ENCODE measurements around the gene RAP1GAP2. TPM values are rescaled to one million over a fixed set of nuclear protein-coding genes. Genes with fewer than 3 reads are reported as not detected.

The RAP1GAP2 gene
- polyA plus RNA-seq, 3 donors: 1.5 to 48.4 (median 6.1) TPM

- intact Hi-C loops (cut with micrococcal nuclease): no loop called here
- Mint-ChIP-seq H3K4me3 (no peak overlapping the region), H3K27ac (peak overlapping the region in 2 of 7 donors; percentile 42 to 57), H3K36me3 (peaks cover 84 to 95% of the 10 kb centered on the region in 2 donors), H3K27me3 (ENCODE audit: low read depth in 3 of 3) (no peaks in the 10 kb centered on the region), H3K4me1 (peaks cover 12% of the 10 kb centered on the region), H3K9me3 (peaks cover 4 to 22% (median 15%) of the 10 kb centered on the region in 7 donors)
- Histone ChIP-seq H3K4me3 (replicated peaks in 1 of 3; ENCODE audit: low read depth in 2 of 3, low read length in 3 of 3) (no peak overlapping the region), H2AFZ (ENCODE audit: insufficient read depth, low read depth, low read length, poor library complexity, severe bottlenecking) (no peak overlapping the region), H3K9me3 (replicated peaks in 1 of 2; ENCODE audit: control insufficient read depth in 1 of 2, insufficient read depth in 1 of 2, low read length in 2 of 2) (peaks cover 4 to 25% of the 10 kb centered on the region in 2 donors), H4K20me1 (ENCODE audit: insufficient read depth, low read length) (peaks cover 64% of the 10 kb centered on the region), H3K79me2 (ENCODE audit: insufficient read depth, low read length) (peaks cover 3% of the 10 kb centered on the region), H3K4me1 (ENCODE audit: control insufficient read depth in 1 of 2, insufficient read depth in 2 of 2, low read length in 2 of 2) (peaks cover 8 to 13% of the 10 kb centered on the region in 2 donors), H3K36me3 (replicated peaks in 1 of 2; ENCODE audit: control insufficient read depth in 1 of 2, insufficient read depth in 2 of 2, low read length in 2 of 2) (peaks cover 81 to 96% of the 10 kb centered on the region in 2 donors), H3K4me2 (replicated peaks; ENCODE audit: extremely low read depth, low read length, poor library complexity, severe bottlenecking) (no peak overlapping the region), H3K9ac (ENCODE audit: insufficient read depth, low read length, poor library complexity, severe bottlenecking) (no peak overlapping the region), H3K27me3 (ENCODE audit: control insufficient read depth in 2 of 2, insufficient read depth in 2 of 2, low read length in 2 of 2) (no peaks in the 10 kb centered on the region), H3K27ac (ENCODE audit: low read depth in 1 of 2, low read length in 2 of 2) (no peak overlapping the region)
- TF ChIP-seq CTCF (IDR thresholded peaks at IDR 0.05): no peak
- WGBS (ENCODE audit: insufficient coverage): 100% methylated on average over 4 of the region's 17 CpGs
- DNase-seq: no peak
Measured at GRCh38 chr17:3025421-3026124, 229.3 kb downstream of the RAP1GAP2 start.

GRCh38 chr17:3026125-3026855 lies 230.1 kb downstream of the RAP1GAP2 start:
- H3K79me2 ChIP-seq (ENCODE audit: insufficient read depth, low read length): peaks cover 3% of the 10 kb centered on the region
- no peak overlapping the region for H2AFZ ChIP-seq (ENCODE audit: insufficient read depth, low read depth, low read length, poor library complexity, severe bottlenecking)
- WGBS (ENCODE audit: insufficient coverage): 94% methylated on average over 17 of the region's 26 CpGs
- H3K36me3 ChIP-seq (replicated peaks in 1 of 2; ENCODE audit: control insufficient read depth in 1 of 2, insufficient read depth in 2 of 2, low read length in 2 of 2): peaks cover 82 to 96% of the 10 kb centered on the region in 2 donors
- peaks cover 81 to 94% of the 10 kb centered on the region in 2 donors for H3K36me3 Mint-ChIP-seq
- H4K20me1 ChIP-seq (ENCODE audit: insufficient read depth, low read length): peaks cover 65% of the 10 kb centered on the region
- H3K4me3 ChIP-seq (replicated peaks in 1 of 3; ENCODE audit: low read depth in 2 of 3, low read length in 3 of 3): no peak overlapping the region
- H3K4me2 ChIP-seq (replicated peaks; ENCODE audit: extremely low read depth, low read length, poor library complexity, severe bottlenecking): no peak overlapping the region
- H3K4me3 Mint-ChIP-seq: no peak overlapping the region
- peak overlapping the region in 1 of 7 donors; percentile 42 for H3K27ac Mint-ChIP-seq
- H3K27me3 ChIP-seq (ENCODE audit: control insufficient read depth in 2 of 2, insufficient read depth in 2 of 2, low read length in 2 of 2): no peaks in the 10 kb centered on the region
- DNase-seq: no peak
- H3K9ac ChIP-seq (ENCODE audit: insufficient read depth, low read length, poor library complexity, severe bottlenecking): no peak overlapping the region
- peaks cover 3 to 19% (median 9%) of the 10 kb centered on the region in 7 donors for H3K9me3 Mint-ChIP-seq
- no peak for TF ChIP-seq CTCF (IDR thresholded peaks at IDR 0.05)
- H3K27ac ChIP-seq (ENCODE audit: low read depth in 1 of 2, low read length in 2 of 2): no peak overlapping the region
- intact Hi-C loops (cut with micrococcal nuclease): no loop called here
- no peaks in the 10 kb centered on the region for H3K27me3 Mint-ChIP-seq (ENCODE audit: low read depth in 3 of 3)
- peaks cover 3 to 19% of the 10 kb centered on the region in 2 donors for H3K9me3 ChIP-seq (replicated peaks in 1 of 2; ENCODE audit: control insufficient read depth in 1 of 2, insufficient read depth in 1 of 2, low read length in 2 of 2)
- peaks cover 15% of the 10 kb centered on the region for H3K4me1 Mint-ChIP-seq
- peaks cover 10 to 17% of the 10 kb centered on the region in 2 donors for H3K4me1 ChIP-seq (ENCODE audit: control insufficient read depth in 1 of 2, insufficient read depth in 2 of 2, low read length in 2 of 2)

Measured in CD14-positive monocyte (primary cell).